ENCODE measurements around the gene ANO4. TPM values are rescaled to one million over a fixed set of nuclear protein-coding genes. Genes with fewer than 3 reads are reported as not detected.

The ANO4 gene
- total and polyA plus RNA-seq, 2 donors (not counting 1 experiment from before 2014, with no cell fraction given): not detected

GRCh38 chr12:100904270-100904669, 109.7 kb downstream of the ANO4 start:
- no peak overlapping the region for H3K4me3 ChIP-seq (ENCODE audit: control extremely low read depth in 1 of 5, extremely low read depth in 1 of 5, insufficient read depth in 1 of 5, low read depth in 2 of 5, low read length in 4 of 5)
- H3K9ac ChIP-seq (ENCODE audit: low read length): no peak overlapping the region
- H3K27me3 ChIP-seq (replicated peaks in 1 of 4; ENCODE audit: control extremely low read depth in 1 of 4, control insufficient read depth in 3 of 4, insufficient read depth in 4 of 4, low read length in 3 of 4): no peaks in the 10 kb centered on the region
- H3K9me3 Mint-ChIP-seq (ENCODE audit: insufficient read depth): no peaks in the 10 kb centered on the region
- H3K4me1 ChIP-seq (ENCODE audit: control insufficient read depth in 2 of 2, insufficient read depth in 2 of 2, low read length in 2 of 2): no peaks in the 10 kb centered on the region
- no peaks in the 10 kb centered on the region for H3K79me2 ChIP-seq (ENCODE audit: control insufficient read depth, insufficient read depth, low read length)
- H4K20me1 ChIP-seq (ENCODE audit: control insufficient read depth, insufficient read depth, low read length, poor library complexity, severe bottlenecking): no peaks in the 10 kb centered on the region
- no peak overlapping the region for H3K27ac ChIP-seq (ENCODE audit: low read length in 2 of 2)
- no peaks in the 10 kb centered on the region for H3K27me3 Mint-ChIP-seq
- no peak overlapping the region for H3K4me3 Mint-ChIP-seq
- intact Hi-C loops (cut with micrococcal nuclease): no loop called here
- DNase-seq: no peak
- no peak overlapping the region for H2AFZ ChIP-seq (ENCODE audit: insufficient read depth, low read depth, low read length, poor library complexity, severe bottlenecking)
- no peak for ATAC-seq (ENCODE audit: low read depth)
- WGBS (ENCODE audit: insufficient coverage): 79% methylated on average over 2 of the region's 3 CpGs
- CTCF ChIA-PET: no interaction called here
- H3K36me3 ChIP-seq (replicated peaks in 1 of 2; ENCODE audit: control extremely low read depth in 1 of 2, control insufficient read depth in 1 of 2, extremely low read depth in 1 of 2, insufficient read depth in 2 of 2, low read length in 1 of 2): no peaks in the 10 kb centered on the region
- TF ChIP-seq, protein P1, sequence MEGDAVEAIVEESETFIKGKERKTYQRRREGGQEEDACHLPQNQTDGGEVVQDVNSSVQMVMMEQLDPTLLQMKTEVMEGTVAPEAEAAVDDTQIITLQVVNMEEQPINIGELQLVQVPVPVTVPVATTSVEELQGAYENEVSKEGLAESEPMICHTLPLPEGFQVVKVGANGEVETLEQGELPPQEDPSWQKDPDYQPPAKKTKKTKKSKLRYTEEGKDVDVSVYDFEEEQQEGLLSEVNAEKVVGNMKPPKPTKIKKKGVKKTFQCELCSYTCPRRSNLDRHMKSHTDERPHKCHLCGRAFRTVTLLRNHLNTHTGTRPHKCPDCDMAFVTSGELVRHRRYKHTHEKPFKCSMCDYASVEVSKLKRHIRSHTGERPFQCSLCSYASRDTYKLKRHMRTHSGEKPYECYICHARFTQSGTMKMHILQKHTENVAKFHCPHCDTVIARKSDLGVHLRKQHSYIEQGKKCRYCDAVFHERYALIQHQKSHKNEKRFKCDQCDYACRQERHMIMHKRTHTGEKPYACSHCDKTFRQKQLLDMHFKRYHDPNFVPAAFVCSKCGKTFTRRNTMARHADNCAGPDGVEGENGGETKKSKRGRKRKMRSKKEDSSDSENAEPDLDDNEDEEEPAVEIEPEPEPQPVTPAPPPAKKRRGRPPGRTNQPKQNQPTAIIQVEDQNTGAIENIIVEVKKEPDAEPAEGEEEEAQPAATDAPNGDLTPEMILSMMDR (IDR thresholded peaks at IDR 0.05): no peak
- TF ChIP-seq EZH2 (IDR thresholded peaks at IDR 0.05; ENCODE audit: borderline replicate concordance, insufficient read depth, low read depth, low read length, poor library complexity, severe bottlenecking): no peak
- peaks cover 0 to 3% (median 0%) of the 10 kb centered on the region in 3 donors for H3K9me3 ChIP-seq (ENCODE audit: control extremely low read depth in 1 of 3, control insufficient read depth in 2 of 3, insufficient read depth in 1 of 3, low read length in 2 of 3)
- POLR2A ChIA-PET: no interaction called here
- H3K27ac Mint-ChIP-seq: no peak overlapping the region
- H3K4me2 ChIP-seq (replicated peaks; ENCODE audit: low read depth, low read length, poor library complexity, severe bottlenecking): no peak overlapping the region
- H3K4me1 Mint-ChIP-seq: no peaks in the 10 kb centered on the region

- Histone ChIP-seq H3K36me3 (replicated peaks in 1 of 2; ENCODE audit: control extremely low read depth in 1 of 2, control insufficient read depth in 1 of 2, extremely low read depth in 1 of 2, insufficient read depth in 2 of 2, low read length in 1 of 2) (no peaks in the 10 kb centered on the region), H3K27me3 (replicated peaks in 1 of 4; ENCODE audit: control extremely low read depth in 1 of 4, control insufficient read depth in 3 of 4, insufficient read depth in 4 of 4, low read length in 3 of 4) (no peaks in the 10 kb centered on the region), H3K4me1 (ENCODE audit: control insufficient read depth in 2 of 2, insufficient read depth in 2 of 2, low read length in 2 of 2) (no peaks in the 10 kb centered on the region), H4K20me1 (ENCODE audit: control insufficient read depth, insufficient read depth, low read length, poor library complexity, severe bottlenecking) (no peaks in the 10 kb centered on the region), H3K27ac (ENCODE audit: low read length in 2 of 2) (no peak overlapping the region), H2AFZ (ENCODE audit: insufficient read depth, low read depth, low read length, poor library complexity, severe bottlenecking) (no peak overlapping the region), H3K9me3 (ENCODE audit: control extremely low read depth in 1 of 3, control insufficient read depth in 2 of 3, insufficient read depth in 1 of 3, low read length in 2 of 3) (no peaks in the 10 kb centered on the region), H3K9ac (ENCODE audit: low read length) (no peak overlapping the region), H3K79me2 (ENCODE audit: control insufficient read depth, insufficient read depth, low read length) (no peaks in the 10 kb centered on the region), H3K4me2 (replicated peaks; ENCODE audit: low read depth, low read length, poor library complexity, severe bottlenecking) (no peak overlapping the region), H3K4me3 (ENCODE audit: control extremely low read depth in 1 of 5, extremely low read depth in 1 of 5, insufficient read depth in 1 of 5, low read depth in 2 of 5, low read length in 4 of 5) (no peak overlapping the region)
- no peak for TF ChIP-seq EZH2 (IDR thresholded peaks at IDR 0.05; ENCODE audit: borderline replicate concordance, insufficient read depth, low read depth, low read length, poor library complexity, severe bottlenecking)
- TF ChIP-seq, protein P1 (IDR thresholded peaks at IDR 0.05): no peak
- ATAC-seq (ENCODE audit: low read depth) (no peak), DNase-seq (no peak)
- WGBS (ENCODE audit: insufficient coverage): no CpG with 5 or more reads among the region's 2 CpGs
- POLR2A ChIA-PET: no interaction called here
- Mint-ChIP-seq H3K4me1 (no peaks in the 10 kb centered on the region), H3K9me3 (ENCODE audit: insufficient read depth) (no peaks in the 10 kb centered on the region), H3K27ac (no peak overlapping the region), H3K27me3 (no peaks in the 10 kb centered on the region), H3K4me3 (no peak overlapping the region)
- intact Hi-C loops (cut with micrococcal nuclease): no loop called here
- CTCF ChIA-PET: no interaction called here
Measured at GRCh38 chr12:100908501-100908900, 113.9 kb downstream of the ANO4 start.

All from B cell (primary cell).